Keratinocyte (primary cell): ENCODE results near the gene MBD3L3.

ENCODE experiments used
- CTCF ChIP-seq, 3 experiments: IDR thresholded peaks in 1 of 3; conservative IDR thresholded peaks in 1 of 3; optimal IDR thresholded peaks in 1 of 3; 2 replicates in 2 of 3; 3 replicates in 1 of 3; pipeline versions ENCODE3 to v1.5.1; 2011; ENCODE audit warnings: low read length in 3 of 3, mild to moderate bottlenecking in 3 of 3, moderate library complexity in 2 of 3, control low read depth in 1 of 3, inconsistent platforms in 1 of 3; ENCODE audit not compliant: insufficient read depth in 2 of 3; ENCODE audit errors: extremely low read depth in 1 of 3
- EZH2 ChIP-seq: IDR thresholded peaks from one replicate; pipeline ENCODE4 v1.6.1; 2012; ENCODE audit warnings: inconsistent platforms, mild to moderate bottlenecking, low read length, moderate library complexity

GRCh38 chr19:7104747-7105447 is 46.4 kb upstream of the MBD3L3 start:
- TF ChIP-seq CTCF (optimal IDR thresholded peaks at IDR 0.05 in 1 of 3, IDR thresholded peaks at IDR 0.05 in 1 of 3, conservative IDR thresholded peaks at IDR 0.05 in 1 of 3; ENCODE audit: extremely low read depth in 1 of 3, insufficient read depth in 2 of 3, low read length in 3 of 3), result no peak
- no peak for TF ChIP-seq EZH2
